ENCODE measurements around the gene AKR1C1.
"Not testable (repeated sequence)": the region's sequence is repeated elsewhere in the genome, so short reads cannot be mapped to it uniquely, and the experiment has no call there.

Gene AKR1C1

GRCh38 chr10:4947635-4948596, 15.3 kb upstream of the AKR1C1 start:
- DNase-seq, result no peak

GRCh38 chr10:4951512-4952162, 11.6 kb upstream of the AKR1C1 start:
- DNase-seq, result not testable (repeated sequence)

GRCh38 chr10:4953405-4953804, 9.8 kb upstream of the AKR1C1 start:
- DNase-seq, result no peak

- DNase-seq, result not testable (repeated sequence)
Observed at GRCh38 chr10:4956088-4956487, 7.1 kb upstream of the AKR1C1 start.

- not testable (repeated sequence) for DNase-seq
Observed at GRCh38 chr10:4956955-4957645, 6.1 kb upstream of the AKR1C1 start.

- DNase-seq, result not testable (repeated sequence)
Observed at GRCh38 chr10:4961558-4961957, 1.7 kb upstream of the AKR1C1 start.

GRCh38 chr10:4962308-4962707, 907 bp upstream of the AKR1C1 start:
- DNase-seq, result not testable (repeated sequence)

GRCh38 chr10:4963815-4964154, 570 bp downstream of the AKR1C1 start:
- DNase-seq, result not testable (repeated sequence)

- DNase-seq, result not testable (repeated sequence)
Observed at GRCh38 chr10:4965763-4966162, 2.5 kb downstream of the AKR1C1 start.

- not testable (repeated sequence) for DNase-seq
Observed at GRCh38 chr10:4967189-4967588, 4.0 kb downstream of the AKR1C1 start.

GRCh38 chr10:4969289-4969688, 6.1 kb downstream of the AKR1C1 start:
- not testable (repeated sequence) for DNase-seq

- not testable (repeated sequence) for DNase-seq
Observed at GRCh38 chr10:4970362-4970761, 7.1 kb downstream of the AKR1C1 start.

- not testable (repeated sequence) for DNase-seq
Observed at GRCh38 chr10:4972369-4973142, 9.3 kb downstream of the AKR1C1 start.

GRCh38 chr10:4973294-4973693, 10.1 kb downstream of the AKR1C1 start:
- DNase-seq, result not testable (repeated sequence)

GRCh38 chr10:4974400-4974799, 11.2 kb downstream of the AKR1C1 start:
- DNase-seq, result not testable (repeated sequence)

GRCh38 chr10:4977025-4977424, 13.8 kb downstream of the AKR1C1 start:
- no peak for DNase-seq

- no peak for DNase-seq
Observed at GRCh38 chr10:4978870-4979269, 15.7 kb downstream of the AKR1C1 start.

GRCh38 chr10:4980793-4981192, 17.6 kb downstream of the AKR1C1 start:
- no peak for DNase-seq

- no peak for DNase-seq
Observed at GRCh38 chr10:4981722-4982471, 18.7 kb downstream of the AKR1C1 start.

GRCh38 chr10:4982764-4983226, 19.6 kb downstream of the AKR1C1 start:
- no peak for DNase-seq

- DNase-seq, result no peak
Observed at GRCh38 chr10:4983615-4984216, 20.5 kb downstream of the AKR1C1 start.
